Transverse colon (tissue), 4 donors: ENCODE data around the gene PHGDH. TPM values are rescaled to one million over a fixed set of nuclear protein-coding genes. Genes with fewer than 3 reads are reported as not detected.

Source experiments
- DNase-seq: peaks from one replicate; pipeline ENCODE4 v3.0.0-alpha.2; 2019
- H3K27ac ChIP-seq, 4 donors: fragments of 200-600 bp; sonication (generic); 2 replicates each; pipeline ENCODE4 v1.5.1; 2016 to 2018; ENCODE audit warnings: inconsistent platforms in 4 of 4
- H3K27me3 ChIP-seq: fragments of 200-600 bp; sonication (generic); 2 replicates; pipeline ENCODE4 v1.5.1; 2017; ENCODE audit warnings: inconsistent platforms
- H3K36me3 ChIP-seq, 4 donors: fragments of 200-600 bp; sonication (generic); 2 replicates each; pipeline ENCODE4 v1.5.1; 2017 to 2019; ENCODE audit warnings: inconsistent platforms in 4 of 4
- H3K4me1 ChIP-seq, 4 donors: fragments of 200-600 bp; sonication (generic); 2 replicates each; pipeline ENCODE4 v1.5.1; 2017 to 2020; ENCODE audit warnings: inconsistent platforms in 4 of 4
- H3K4me3 ChIP-seq, 4 donors: fragments of 200-600 bp; sonication (generic); 1 replicate in 1 of 4; 2 replicates in 3 of 4; pipeline versions ENCODE4 v1.5.1 to v1.6.1; 2017 to 2019; ENCODE audit warnings: inconsistent platforms in 4 of 4
- H3K9me3 ChIP-seq, 2 donors: fragments of 200-600 bp; sonication (generic); 2 replicates each; pipeline ENCODE4 v1.5.1; 2017 to 2019; ENCODE audit warnings: inconsistent platforms in 2 of 2
- CTCF ChIP-seq, 5 experiments: fragments of 200-600 bp in 3 of 5; fragments of 450-650 bp in 2 of 5; sonication (generic) in 3 of 5; IDR thresholded peaks; 1 replicate in 2 of 5; 2 replicates in 3 of 5; pipeline ENCODE4 v1.5.1; 2016 to 2017; ENCODE audit warnings: antibody characterized with exemption in 5 of 5, inconsistent platforms in 3 of 5, mild to moderate bottlenecking in 2 of 5, moderate library complexity in 1 of 5
- EP300 ChIP-seq: sonication (generic); formaldehyde crosslinking; IDR thresholded peaks from one replicate; pipeline ENCODE4 v1.6.1; 2017; ENCODE audit warnings: antibody characterized with exemption, low read depth
- POLR2A ChIP-seq: fragments of 450-650 bp; IDR thresholded peaks from one replicate; pipeline ENCODE4 v1.6.1; 2016; ENCODE audit warnings: antibody characterized with exemption, mild to moderate bottlenecking, moderate library complexity
- POLR2AphosphoS5 ChIP-seq, 3 donors: sonication (generic); formaldehyde crosslinking; IDR thresholded peaks; one replicate each; pipeline ENCODE4 v1.6.1; 2016; ENCODE audit warnings: antibody characterized with exemption in 3 of 3
- WGBS, 2 donors: methylation state at CpG; one replicate each; pipeline ENCODE4 v1.1.5; 2018; ENCODE audit warnings: low coverage in 1 of 2; 5-methylcytosine and 5-hydroxymethylcytosine counted together
- in situ Hi-C, 4 donors: fragments of 200-750 bp; cut with MboI; loops; one replicate each; pipeline versions ENCODE4 v1.15.0 to v1.15.1; 2017; ENCODE audit warnings: low sequenced_read_pairs in 3 of 4, low pct_ligation_motif_present in 1 of 4, low pct_unique_long_range_greater_than_20kb in 1 of 4
- intact Hi-C: fragments of 100-400 bp; cut with DNase I; formaldehyde crosslinking; loops from one replicate; pipeline ENCODE4 v1.15.1; 2023; ENCODE audit warnings: low total_unique reads
- total RNA-seq, 4 donors: library from RNA; depleted of rRNA; stranded (reverse); fragments of >200 nt; gene quantifications; one replicate each; pipeline ENCODE4 v1.1.0, GENCODE V29; 2016

The PHGDH gene
- total RNA-seq, 4 donors from 2014 or later: 4.2 to 11.9 (median 8.1) TPM

- no peaks in the 10 kb centered on the region for H3K27me3 ChIP-seq
- H3K4me3 ChIP-seq: no peak overlapping the region
- no peak for DNase-seq
- TF ChIP-seq EP300 (no peak), POLR2A (no peak), POLR2AphosphoS5 (IDR thresholded peaks at IDR 0.05) (no peak), CTCF (IDR thresholded peaks at IDR 0.05) (no peak)
- no peaks in the 10 kb centered on the region for H3K9me3 ChIP-seq
- in situ Hi-C loops (loop anchor here in 1 of 4 donors (25.0 kb wide), 1 partner anchor 117 kb away; no protein-coding TSS in a partner anchor), intact Hi-C loops (no loop called here)
- H3K36me3 ChIP-seq: no peaks in the 10 kb centered on the region
- no peak overlapping the region for H3K27ac ChIP-seq
- H3K4me1 ChIP-seq: peaks cover 0 to 9% (median 6%) of the 10 kb centered on the region in 4 donors
- 74% methylated on average over 1 of the region's 1 CpG; no CpG with 5 or more reads in 1 of the 2 donors for WGBS, 2 donors
Observed at GRCh38 chr1:119745034-119745433, 33.3 kb downstream of the PHGDH start.

DNA sequence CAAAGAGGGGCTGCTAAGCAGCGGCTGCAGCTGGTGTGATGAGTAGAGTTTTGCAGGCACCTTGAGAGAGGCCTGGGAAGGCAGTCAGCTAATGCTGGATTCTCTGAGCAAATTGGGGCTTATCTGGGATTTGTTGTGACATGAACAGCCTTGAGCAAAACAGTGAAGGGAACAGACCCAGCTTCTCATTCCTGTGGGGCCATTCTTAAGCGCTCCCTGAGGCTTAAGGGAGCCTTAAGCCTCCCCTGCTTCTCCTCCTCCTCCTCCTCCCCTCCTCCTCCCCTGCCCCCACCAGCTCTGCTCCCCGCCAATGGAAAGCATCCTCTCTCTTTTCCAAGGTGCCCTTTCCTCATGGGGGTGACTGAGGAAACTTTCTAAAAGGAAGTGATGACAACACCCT, 35.7 kb downstream of the PHGDH start:
- Histone ChIP-seq H3K27me3 (no peaks in the 10 kb centered on the region), H3K4me1 (peaks cover 0 to 9% (median 6%) of the 10 kb centered on the region in 4 donors), H3K27ac (no peak overlapping the region), H3K9me3 (no peaks in the 10 kb centered on the region), H3K4me3 (no peak overlapping the region), H3K36me3 (peaks cover 0 to 13% (median 4%) of the 10 kb centered on the region in 4 donors)
- WGBS, 2 donors: 81% methylated on average over 3 of the region's 3 CpGs; no CpG with 5 or more reads in 1 of the 2 donors
- no peak for DNase-seq
- intact Hi-C loops: no loop called here
- in situ Hi-C loops: loop anchor here in 1 of 4 donors (25.0 kb wide), 1 partner anchor 115 kb away; no protein-coding TSS in a partner anchor
- TF ChIP-seq EP300 (no peak), POLR2AphosphoS5 (IDR thresholded peaks at IDR 0.05) (no peak)

GRCh38 chr1:119748040-119748439, 36.3 kb downstream of the PHGDH start:
- WGBS, 2 donors: 49 to 76% methylated on average over 4 of the region's 4 CpGs
- no peak for TF ChIP-seq POLR2A
- no peak for TF ChIP-seq EP300
- no peak for TF ChIP-seq CTCF (IDR thresholded peaks at IDR 0.05)
- no peaks in the 10 kb centered on the region for H3K9me3 ChIP-seq
- no peak overlapping the region for H3K4me3 ChIP-seq
- no peak for DNase-seq
- no peaks in the 10 kb centered on the region for H3K27me3 ChIP-seq
- H3K27ac ChIP-seq: no peak overlapping the region
- in situ Hi-C loops: loop anchor here in 1 of 4 donors (25.0 kb wide), 1 partner anchor 114 kb away; no protein-coding TSS in a partner anchor
- peaks cover 0 to 9% (median 6%) of the 10 kb centered on the region in 4 donors for H3K4me1 ChIP-seq
- H3K36me3 ChIP-seq: peaks cover 0 to 13% (median 6%) of the 10 kb centered on the region in 4 donors
- intact Hi-C loops: no loop called here

DNA sequence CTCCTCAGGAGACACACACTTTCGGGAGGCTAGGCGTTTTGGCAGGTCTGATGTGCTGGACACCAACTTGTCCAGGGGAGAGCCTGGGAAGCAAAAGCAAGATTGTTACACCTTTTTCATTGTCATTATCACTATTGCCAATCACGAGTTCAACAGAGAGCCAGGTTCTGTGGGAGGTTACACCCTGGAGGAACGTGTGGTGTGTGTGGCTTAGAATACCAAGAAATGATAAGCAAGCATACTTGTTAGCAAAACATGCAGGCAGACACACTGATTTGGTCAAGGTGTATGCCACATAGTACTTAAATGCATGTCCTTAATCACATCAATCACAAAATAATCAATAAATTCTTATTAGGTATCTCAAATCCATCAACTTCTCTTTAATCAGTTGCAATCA, 40.9 kb downstream of the PHGDH start:
- Histone ChIP-seq H3K27ac (no peak overlapping the region), H3K36me3 (peaks cover 0 to 13% (median 6%) of the 10 kb centered on the region in 4 donors), H3K4me1 (no peaks in the 10 kb centered on the region), H3K4me3 (no peak overlapping the region), H3K9me3 (no peaks in the 10 kb centered on the region), H3K27me3 (no peaks in the 10 kb centered on the region)
- intact Hi-C loops: no loop called here
- in situ Hi-C loops: loop anchor here in 2 of 4 donors (10.0 kb wide), 2 partner anchors 52 to 192 kb away; no protein-coding TSS in a partner anchor
- WGBS, 2 donors: 76 to 100% methylated on average over 2 to 4 of the region's 4 CpGs
- DNase-seq: no peak
- TF ChIP-seq POLR2AphosphoS5 (IDR thresholded peaks at IDR 0.05): peak in 1 of 3 donors; percentile 19
- no peak for TF ChIP-seq POLR2A
- no peak for TF ChIP-seq EP300
- no peak for TF ChIP-seq CTCF (IDR thresholded peaks at IDR 0.05)
